HG02870 (cell line): Measurements from ENCODE around the gene GRP.

Experiments used
- ATAC-seq: cut with Tn5 transposase; IDR thresholded peaks from one replicate; pipeline ENCODE4 v1.9.1; 2021; ENCODE audit warnings: mild to moderate bottlenecking, moderate library complexity; ENCODE audit not compliant: unreplicated experiment

GRP gene

DNA sequence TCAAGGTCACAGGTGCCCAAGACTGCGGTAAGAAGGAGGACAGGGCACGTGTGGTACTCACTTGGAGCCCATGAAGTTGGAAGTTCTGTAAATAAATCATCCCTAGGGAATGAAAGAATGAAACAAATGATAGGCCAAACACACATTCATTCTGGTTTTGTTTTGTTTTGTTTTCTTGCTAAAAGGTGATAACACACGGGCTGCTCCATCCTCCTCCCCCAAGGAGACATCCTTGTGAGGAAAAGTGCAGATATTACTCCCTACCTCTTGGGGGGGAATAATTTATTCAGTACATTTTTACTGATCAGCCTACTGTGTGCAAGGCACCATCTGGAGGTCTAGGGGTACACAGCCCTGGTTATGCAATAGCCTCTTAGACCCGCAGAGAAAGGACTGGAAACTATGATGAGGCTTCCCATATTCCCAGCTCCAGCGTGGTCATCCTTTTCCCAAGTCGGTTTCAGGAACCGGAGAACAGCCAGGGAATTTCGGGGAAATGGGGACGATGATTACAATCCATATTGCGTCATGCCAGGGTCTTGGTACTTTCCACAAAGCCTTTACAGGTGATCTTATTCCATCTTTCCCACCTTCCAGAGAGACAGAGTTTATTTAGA, 47.0 kb downstream of the GRP start:
- ATAC-seq: no peak

DNA sequence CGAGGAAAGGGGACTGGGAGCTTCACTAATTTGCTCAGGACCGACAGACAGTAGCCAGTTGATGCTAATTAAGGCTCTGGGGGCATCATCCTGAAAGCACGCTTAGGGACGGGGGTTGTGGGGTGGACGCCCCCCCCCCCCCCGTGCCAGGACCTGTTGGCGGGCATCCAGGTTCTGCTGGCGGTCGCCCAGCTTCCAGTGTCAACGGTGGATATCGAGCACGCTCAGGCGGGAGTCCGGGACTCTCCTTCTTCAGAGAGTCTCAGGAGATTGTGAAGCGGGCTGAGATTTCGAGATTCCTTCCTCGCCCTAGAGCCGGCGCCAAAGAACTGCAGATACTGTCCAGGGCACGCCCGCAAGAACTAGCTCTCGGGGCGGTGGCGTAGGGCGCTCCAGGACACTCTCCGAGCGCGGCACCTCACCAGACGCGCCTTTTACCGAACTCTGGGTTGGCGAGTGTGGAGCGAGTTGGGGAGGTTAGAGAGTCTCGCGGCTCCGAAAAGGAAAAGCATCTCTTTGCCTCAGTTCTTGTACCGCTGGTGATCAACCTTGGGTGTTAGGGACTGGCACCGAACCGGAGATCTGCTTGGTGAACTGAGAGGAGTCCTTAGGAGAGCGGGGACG, 47.7 kb downstream of the GRP start:
- ATAC-seq: no peak

DNA sequence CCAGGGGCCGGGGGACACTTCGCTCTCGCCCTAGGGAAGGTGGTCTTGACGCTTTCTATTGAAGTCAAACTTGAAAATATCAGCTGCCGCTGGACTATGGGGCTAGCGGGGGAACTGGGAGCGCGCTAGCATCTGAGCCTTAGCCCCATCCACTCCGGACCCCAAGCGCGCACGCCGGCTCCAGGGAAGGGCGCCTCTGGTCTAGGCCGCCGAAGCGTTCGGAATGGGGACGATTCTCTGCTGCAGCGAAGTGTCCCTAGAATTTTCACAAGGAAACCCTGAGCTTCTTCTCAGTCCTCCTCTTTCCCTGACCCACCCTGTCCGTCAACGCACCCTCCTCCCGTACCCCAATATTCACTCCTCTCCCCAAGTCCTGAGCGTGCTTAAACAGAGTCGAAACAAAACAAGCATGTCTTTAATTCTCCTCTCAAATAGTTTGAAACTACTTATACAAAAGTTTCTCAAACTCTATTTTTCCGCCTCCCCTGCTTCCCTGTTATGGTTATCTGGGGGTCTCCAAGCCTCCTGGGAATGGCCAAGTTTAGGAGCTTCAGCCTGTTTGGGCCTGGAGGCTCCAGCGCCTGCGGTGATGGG, 48.3 kb downstream of the GRP start:
- ATAC-seq: no peak

DNA sequence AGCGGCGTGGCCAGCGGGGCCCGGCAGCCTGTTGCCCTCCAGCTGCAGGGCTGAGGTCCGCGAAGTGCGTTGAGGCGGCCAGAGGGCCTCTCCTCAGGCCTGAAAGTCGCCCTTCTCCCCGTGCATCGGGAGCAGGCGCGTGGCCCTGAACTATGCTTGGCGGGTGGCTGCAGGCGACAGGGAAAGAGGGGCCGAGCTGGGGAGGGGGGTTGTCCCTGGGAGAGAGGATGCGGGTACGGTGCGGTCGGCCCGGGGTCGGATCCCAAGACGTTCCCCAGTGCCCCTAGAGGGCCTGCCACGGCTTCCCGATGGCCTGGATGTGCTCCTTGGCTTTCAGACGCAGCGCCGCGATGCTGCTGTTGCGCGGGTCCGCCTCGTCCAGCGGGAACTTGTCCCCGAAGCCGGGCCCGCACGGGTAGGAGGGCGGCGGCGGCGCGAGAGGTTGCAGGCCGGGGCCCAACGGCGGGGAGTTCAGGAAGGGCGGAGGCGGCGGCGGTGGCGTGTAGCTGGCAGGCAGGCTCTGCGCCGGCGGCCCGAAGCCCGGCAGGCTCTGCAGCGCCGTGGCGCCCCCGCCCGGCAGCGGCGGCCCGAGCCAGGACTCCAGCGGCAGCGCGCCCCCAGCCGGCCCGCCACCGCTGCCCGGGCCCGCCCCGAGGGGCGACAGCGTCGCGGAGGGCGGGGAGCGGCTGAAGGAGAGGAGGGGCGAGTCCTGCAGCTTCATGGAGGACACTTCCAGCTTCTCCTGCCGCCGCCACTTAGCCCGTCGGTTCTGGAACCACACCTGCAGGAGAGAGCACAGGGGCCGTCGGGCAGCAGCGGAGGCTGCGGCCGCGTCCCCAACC, 49.0 kb downstream of the GRP start:
- ATAC-seq: no peak

DNA sequence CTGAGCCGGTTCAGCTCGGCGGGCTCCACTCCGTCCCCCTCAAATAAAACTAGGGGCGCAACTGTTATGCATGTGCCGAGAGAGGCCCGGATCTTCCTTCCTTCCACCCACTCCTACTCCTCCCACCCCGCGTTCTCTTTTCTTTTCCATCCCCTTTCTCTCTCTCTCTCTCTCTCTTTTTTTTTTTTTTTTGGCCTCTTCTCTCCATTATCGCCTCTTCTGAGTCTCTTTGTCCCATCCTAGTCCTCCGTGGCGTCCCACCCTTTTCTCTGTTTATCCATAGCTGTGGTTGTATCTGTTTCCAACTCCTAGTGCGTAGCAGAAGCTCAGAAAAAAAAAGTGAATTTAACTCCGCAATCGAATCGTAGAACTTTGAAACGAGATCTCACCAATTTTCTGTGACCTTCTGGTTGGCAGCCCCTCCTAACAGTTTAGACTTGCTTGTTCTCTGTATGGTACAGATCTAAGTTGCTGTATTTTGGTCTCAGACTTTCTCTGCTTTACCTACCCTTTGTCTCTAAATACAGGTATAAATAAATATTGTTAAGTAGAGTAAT, 49.7 kb downstream of the GRP start:
- ATAC-seq: no peak

DNA sequence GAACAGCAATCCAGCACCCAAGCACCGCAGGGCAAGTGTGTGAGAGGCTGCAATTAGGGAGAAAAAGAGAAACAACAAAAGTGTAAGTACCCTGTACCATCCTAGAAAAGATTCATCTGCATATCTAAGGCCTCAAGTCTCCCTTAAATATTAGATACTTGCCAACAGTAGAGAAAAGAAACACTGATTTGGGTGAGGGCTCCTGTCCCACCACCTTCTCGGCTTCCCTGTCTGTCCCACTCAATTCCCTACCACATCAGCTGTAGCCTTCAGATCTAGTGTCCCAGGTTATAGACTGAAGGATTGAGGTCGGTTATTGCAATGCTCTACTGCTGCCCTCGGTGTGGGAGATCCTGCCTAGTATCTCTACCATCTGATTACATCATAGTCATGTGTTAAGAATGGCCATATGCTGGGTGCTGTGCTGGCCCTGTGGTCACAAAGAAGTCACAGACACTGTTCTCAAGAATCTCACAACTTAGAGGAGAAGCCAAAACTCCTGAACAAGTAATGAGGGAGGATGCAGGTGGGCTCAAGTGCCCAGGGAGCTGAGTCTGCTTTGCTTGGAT, 50.8 kb downstream of the GRP start:
- no peak for ATAC-seq

DNA sequence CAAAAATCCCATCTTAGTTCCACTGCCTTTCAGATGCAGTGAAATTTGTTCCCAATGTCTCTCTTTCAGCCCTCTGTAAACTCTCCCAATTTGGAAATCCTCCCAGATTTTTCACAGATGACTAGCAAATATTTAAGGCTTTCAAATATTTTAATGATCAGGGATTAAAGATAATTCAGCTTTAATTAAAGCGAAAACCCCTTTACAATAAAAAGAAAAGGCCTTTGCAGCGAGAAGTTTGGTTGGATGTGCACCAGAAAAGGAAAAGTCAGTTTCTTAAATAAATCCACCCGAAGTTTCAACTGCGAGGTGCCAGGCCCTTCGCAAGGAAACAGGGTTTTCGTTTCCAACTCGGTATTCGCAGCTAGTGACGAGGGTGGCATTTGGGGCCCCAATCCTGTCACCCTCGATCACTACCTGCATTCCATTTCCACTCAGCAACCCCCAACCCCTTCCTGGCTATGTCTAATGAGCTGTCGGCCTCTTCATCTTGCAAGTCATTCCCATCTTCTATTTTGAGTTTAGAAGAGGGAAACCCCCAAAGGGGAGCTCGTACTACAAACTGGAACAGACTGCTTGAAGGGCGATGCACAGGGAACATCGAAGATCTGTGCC, 51.8 kb downstream of the GRP start:
- ATAC-seq: no peak

DNA sequence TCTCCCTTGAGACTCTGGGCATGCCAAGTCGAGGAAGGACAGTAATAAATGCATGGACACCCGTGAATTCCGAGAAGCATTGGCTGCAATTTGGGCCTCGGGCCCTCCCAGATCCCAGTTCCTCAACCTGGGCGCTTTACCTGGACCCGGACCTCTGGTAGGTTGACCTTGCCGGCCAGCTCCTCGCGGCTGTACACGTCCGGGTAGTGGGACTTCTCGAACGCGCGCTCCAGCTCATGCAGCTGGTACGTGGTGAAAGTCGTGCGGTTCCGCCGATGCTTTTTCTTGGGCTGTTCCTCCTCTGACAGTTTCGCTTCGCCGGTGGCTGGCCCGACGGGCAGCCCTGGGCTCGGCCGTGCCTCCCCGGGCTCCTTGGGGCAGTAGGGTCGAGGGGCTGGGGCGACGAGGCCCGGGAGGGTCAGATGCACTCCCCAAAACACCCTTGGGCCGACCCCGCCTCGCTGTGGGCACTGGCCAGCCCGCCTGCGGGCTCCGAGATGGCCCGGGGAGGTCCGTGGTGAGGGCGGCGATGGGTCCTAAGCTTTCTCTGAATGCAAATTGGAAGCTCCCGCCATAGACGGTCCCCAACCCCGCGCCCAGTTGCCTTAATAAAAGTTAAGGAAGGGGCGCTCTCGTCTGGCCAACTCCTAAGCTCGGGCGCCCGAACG, 52.4 kb downstream of the GRP start:
- ATAC-seq: no peak

DNA sequence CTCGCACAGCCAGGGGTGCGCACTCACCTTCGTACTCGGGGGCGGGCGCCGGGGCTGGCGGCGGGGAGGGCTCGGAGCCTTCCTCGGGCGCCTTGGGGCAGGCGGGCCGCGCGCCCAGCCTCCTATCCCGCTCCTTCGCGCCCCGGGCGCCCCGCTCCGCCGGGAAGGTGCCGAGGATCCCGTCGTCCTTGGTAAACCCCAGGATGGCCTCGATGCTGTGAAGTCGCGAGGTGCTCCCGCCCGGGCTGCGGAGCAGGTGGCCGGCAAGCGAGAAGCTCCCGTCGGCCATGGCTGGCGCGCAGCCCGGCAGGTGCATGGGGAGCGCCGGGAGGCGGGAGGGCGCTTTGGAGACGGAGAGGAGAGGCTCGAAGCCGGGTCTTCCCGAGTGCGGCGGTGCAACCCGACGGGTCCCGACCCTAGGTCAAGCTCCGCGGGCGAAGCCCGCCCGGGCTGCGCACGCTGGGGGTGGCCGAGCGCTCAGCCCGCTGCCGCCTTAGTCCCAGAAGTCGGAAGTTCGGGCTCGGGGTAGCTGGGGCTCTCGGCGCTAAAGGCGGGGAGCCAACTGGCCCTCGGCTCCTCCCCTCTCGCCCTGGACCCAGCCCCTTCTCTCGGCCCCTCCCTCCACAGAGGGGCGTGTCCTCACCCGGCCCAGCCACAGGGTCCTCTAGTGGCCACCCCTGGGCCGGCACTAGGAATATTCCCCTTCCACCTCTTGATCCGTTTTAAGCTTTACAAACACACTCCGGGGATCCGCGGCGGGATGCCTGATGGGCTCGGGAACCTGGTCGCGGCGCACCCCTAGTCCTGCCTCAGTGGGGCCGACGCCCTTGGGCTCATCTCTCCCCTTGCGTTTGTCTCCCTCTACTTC, 53.2 kb downstream of the GRP start, which contains the start of gene RAX:
RAX (minus strand) TSS at position 564 of the 868 bp plus-strand sequence; CDS start at position 316, 248 bp downstream.
- no peak for ATAC-seq

DNA sequence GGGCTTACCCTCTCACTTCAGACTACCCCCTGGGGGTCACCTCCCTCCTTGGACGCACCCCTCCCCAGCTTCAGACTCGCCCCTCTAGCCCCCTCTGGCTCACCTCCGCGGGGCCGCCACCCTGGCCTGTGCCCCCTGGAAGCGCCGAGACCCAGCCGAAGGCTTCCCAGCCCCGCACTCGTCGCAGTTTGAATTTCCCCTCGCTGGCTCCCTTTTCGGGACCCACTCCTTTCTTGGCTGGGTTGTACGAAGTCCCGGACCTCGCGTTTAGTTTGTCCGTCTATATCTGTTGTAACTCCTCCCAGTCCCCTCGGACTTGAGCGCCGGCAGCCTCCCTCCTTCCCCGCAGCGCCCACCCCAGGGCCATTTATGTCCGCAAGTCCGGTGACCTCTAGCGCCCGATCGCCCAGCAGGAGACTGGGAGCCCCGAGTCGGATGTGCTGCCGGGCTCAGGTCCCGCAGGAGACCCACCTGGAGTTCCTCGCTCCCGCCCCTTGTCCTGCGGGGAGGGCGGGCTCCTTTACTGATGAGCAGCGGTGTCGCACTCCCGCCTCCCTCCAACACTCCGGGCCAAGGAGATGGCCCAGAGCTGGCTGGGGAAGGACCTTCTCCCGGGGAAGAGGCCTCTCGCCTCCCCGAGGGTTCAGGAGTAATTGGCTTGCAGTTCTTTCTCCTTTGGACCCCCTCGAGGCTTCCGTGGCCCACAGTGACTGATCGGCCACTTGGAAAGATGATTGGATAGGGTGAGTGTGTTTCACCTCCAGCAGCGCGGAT, 54.0 kb downstream of the GRP start:
- no peak for ATAC-seq

DNA sequence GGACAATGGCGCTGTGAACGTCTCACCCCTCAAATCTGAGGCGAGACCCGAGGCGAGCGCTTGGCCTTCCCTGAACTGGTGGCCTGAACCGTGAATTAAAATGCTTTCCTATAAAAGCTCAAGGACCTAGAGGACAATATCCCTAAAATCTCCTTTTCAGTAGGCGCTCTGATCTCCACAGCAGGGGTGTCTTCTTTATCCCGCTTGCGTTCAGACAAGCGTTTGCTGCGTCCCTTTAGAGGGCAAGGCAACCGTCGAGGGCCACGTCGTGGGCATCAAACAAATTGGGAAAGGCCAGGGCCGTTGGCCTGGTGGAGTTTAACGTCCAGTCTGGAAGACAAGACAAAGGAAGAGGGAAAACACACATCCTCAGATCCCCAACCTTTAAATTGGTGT, 54.6 kb downstream of the GRP start:
- ATAC-seq: no peak

DNA sequence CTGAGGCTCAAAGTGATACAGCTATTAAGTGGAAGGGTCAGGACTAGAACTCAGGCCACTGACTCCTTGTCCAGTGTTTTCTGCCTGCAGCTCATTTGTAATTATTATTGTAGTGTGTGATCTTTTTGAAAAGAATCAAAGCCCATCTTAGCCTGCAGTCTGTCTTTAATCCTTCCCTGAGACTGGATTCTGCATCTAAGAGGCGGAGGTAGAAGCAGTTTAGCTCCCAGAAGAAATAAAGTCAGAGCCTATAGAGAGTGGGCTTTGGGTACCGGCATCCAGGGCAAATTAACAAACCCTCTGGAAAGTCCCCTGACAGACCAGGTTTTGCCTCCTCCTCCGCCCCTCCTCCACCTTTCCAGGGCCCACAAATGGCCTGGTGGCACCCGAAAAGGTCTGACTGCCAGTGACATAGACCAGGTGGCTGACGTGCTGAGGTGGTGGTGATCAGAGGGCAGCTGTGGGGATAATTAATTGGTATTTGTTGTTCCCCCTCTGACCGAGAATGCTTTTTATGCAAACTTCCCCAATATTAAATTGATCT, 55.5 kb downstream of the GRP start:
- ATAC-seq: no peak

DNA sequence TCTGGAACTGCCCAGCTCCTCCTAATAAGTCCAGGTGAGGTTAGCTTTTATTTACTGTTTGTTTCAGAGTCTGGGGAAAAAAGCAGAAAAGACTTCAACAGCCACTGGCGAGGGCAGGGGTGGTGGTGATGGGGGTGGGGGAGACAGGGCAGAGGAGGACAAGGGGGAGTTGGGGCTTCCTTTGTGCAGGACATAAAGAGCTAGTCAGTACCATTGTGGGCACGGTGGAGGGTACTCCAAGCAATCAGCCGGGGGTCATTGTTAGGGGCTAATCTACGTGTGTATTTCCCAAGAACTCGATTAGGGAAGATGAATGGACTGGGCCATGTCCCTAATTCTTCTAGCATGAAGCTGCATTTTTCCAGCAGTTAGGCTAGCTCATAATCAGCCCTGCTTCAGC, 56.1 kb downstream of the GRP start:
- ATAC-seq: no peak

DNA sequence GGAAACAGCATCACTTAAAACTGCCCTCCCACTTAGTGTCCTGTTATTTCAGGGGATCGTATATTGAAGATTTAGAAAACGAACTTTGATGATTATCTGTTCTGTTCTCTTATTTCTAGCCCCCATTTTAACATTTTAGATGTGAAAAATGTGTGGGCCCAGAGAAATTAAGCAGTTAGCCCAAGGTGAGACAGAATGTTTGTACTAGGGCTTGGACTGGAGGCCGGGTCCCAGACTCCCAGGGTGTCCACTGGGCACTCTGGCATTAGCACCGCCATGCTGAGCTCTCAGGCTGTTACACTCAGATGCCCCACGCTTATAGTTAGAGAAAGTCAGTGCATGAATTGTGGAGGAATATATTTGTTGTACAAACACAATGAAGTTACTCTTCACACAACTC, 58.8 kb downstream of the GRP start:
- ATAC-seq: no peak

DNA sequence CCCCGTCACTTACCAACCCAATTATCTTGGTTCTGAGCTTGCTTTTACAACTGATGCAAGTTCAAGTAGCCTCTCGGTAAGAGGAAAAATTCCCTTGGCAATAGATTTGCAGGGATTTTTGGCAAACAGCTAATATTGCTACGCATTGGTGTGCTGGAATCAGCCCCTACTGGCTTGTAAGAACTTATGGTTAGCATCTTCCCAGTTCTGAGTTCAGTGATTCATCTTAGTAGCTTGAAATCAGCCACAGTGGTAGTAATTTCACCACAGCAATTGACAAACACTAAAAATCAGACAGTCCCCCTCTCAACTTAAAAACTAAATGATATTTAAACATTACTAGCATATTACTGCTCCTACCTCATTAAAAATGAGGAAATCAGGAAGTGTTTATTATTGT, 59.2 kb downstream of the GRP start:
- peak; percentile 48 for ATAC-seq

DNA sequence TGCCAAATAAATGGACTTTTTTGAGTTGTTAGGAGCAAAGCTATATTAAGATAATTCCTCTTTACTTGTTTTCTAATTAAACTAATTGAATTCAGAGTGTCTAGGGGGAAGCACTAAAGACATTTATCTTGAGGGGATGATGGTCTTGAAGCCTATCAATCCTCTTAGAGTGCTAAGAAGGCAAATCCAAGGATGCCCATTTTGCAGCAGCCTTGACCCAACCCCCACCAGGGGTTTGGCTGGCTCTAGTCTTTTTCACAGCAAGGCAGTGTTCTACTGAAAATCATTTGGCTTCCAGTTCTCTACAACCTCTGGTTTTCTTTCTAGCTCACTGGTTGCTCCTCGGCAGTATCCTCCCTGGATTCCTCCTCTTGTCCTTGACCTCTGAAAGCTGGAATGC, 59.8 kb downstream of the GRP start:
- ATAC-seq: no peak
